B cell (primary cell): ENCODE results near the gene PCDH9.

Source experiments
- CTCF ChIP-seq: fragments of 200-600 bp; IDR thresholded peaks from one replicate; pipeline ENCODE4 v1.8.0; 2022; ENCODE audit warnings: antibody characterized with exemption, mild to moderate bottlenecking
- EZH2 ChIP-seq: IDR thresholded peaks from 2 replicates; pipeline ENCODE4 v1.6.1; 2012; ENCODE audit warnings: borderline replicate concordance, low read depth, mild to moderate bottlenecking, moderate library complexity, low read length; ENCODE audit not compliant: insufficient read depth, poor library complexity, severe bottlenecking

GRCh38 chr13:66837246-66837645 lies 392.9 kb downstream of the PCDH9 start:
- TF ChIP-seq CTCF (no peak), EZH2 (no peak)
